ENCODE data around the gene VAV3.

DNA sequence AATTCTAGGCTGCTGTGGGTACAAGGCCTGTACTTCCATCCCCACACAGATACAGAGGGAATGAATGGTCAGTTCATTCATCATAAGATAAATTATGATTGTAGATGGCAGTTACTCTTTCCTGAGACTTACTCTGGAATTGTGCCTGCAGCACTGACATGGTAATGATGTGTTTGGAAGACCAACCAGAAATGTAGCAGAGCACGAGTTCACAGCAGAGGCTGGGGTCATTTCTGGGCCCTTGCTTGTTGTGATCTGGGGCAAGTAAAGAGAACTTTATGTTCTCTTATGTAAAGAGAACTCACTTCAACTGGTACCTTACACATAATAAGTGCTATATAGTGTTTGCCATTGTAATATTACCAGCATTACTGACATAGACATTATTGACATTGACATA lies 412.2 kb downstream of the VAV3 start:
- TF ChIP-seq, protein P1, sequence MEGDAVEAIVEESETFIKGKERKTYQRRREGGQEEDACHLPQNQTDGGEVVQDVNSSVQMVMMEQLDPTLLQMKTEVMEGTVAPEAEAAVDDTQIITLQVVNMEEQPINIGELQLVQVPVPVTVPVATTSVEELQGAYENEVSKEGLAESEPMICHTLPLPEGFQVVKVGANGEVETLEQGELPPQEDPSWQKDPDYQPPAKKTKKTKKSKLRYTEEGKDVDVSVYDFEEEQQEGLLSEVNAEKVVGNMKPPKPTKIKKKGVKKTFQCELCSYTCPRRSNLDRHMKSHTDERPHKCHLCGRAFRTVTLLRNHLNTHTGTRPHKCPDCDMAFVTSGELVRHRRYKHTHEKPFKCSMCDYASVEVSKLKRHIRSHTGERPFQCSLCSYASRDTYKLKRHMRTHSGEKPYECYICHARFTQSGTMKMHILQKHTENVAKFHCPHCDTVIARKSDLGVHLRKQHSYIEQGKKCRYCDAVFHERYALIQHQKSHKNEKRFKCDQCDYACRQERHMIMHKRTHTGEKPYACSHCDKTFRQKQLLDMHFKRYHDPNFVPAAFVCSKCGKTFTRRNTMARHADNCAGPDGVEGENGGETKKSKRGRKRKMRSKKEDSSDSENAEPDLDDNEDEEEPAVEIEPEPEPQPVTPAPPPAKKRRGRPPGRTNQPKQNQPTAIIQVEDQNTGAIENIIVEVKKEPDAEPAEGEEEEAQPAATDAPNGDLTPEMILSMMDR (conservative IDR thresholded peaks at IDR 0.05 in 1 of 2, IDR thresholded peaks at IDR 0.05 in 1 of 2; ENCODE audit: low read depth in 1 of 2, low read length in 2 of 2) = no peak
- no peak for TF ChIP-seq EZH2 (IDR thresholded peaks at IDR 0.05; ENCODE audit: low read length, missing control alignments)

Data from fibroblast of lung (primary cell).